Heart left ventricle (tissue), 16 donors: Measurements from ENCODE around the gene CDH23. TPM values are rescaled to one million over a fixed set of nuclear protein-coding genes. Genes with fewer than 3 reads are reported as not detected.

ENCODE experiments used
- ATAC-seq, 4 donors: fragments of 200-7000 bp; cut with Tn5 transposase; one replicate each; pipeline ENCODE4 v1.9.1; 2020 to 2022; ENCODE audit warnings: moderate library complexity in 4 of 4, mild to moderate bottlenecking in 3 of 4, moderate number of reproducible peaks in 1 of 4
- DNase-seq, 5 donors: peaks; one replicate each; pipeline ENCODE4 v3.0.0-alpha.2; 2020
- H3K27ac ChIP-seq, 12 donors: fragments of 200-600 bp; sonication (generic) in 4 of 12; one replicate each; pipeline versions ENCODE4 v1.5.0 to v1.8.0; 2016 to 2022; ENCODE audit warnings: mild to moderate bottlenecking in 2 of 12
- H3K27me3 ChIP-seq, 9 donors: fragments of 200-600 bp; sonication (generic) in 2 of 9; one replicate each; pipeline versions ENCODE4 v1.5.1 to v1.8.0; 2016 to 2022; ENCODE audit warnings: mild to moderate bottlenecking in 3 of 9
- H3K36me3 ChIP-seq, 9 donors: fragments of 200-600 bp; sonication (generic) in 2 of 9; one replicate each; pipeline versions ENCODE4 v1.5.0 to v1.8.0; 2018 to 2022; ENCODE audit warnings: mild to moderate bottlenecking in 2 of 9
- H3K4me1 ChIP-seq, 12 donors: fragments of 200-600 bp; sonication (generic) in 4 of 12; one replicate each; pipeline versions ENCODE4 v1.5.0 to v1.8.0; 2016 to 2022; ENCODE audit warnings: mild to moderate bottlenecking in 3 of 12
- H3K4me3 ChIP-seq, 12 donors: fragments of 200-600 bp; sonication (generic) in 4 of 12; one replicate each; pipeline versions ENCODE4 v1.5.0 to v1.8.0; 2017 to 2022; ENCODE audit warnings: mild to moderate bottlenecking in 9 of 12, moderate library complexity in 4 of 12
- H3K9me3 ChIP-seq, 12 donors: fragments of 200-600 bp; sonication (generic) in 4 of 12; one replicate each; pipeline versions ENCODE4 v1.5.0 to v1.8.0; 2016 to 2022; ENCODE audit warnings: mild to moderate bottlenecking in 1 of 12
- CTCF ChIP-seq, 12 donors: fragments of 200-600 bp; sonication (generic) in 4 of 12; IDR thresholded peaks; one replicate each; pipeline versions ENCODE4 v1.5.0 to v1.8.0; 2018 to 2022; ENCODE audit warnings: antibody characterized with exemption in 12 of 12, mild to moderate bottlenecking in 5 of 12
- POLR2A ChIP-seq, 2 donors: fragments of 450-650 bp; IDR thresholded peaks; one replicate each; pipeline ENCODE4 v1.6.1; 2017; ENCODE audit warnings: antibody characterized with exemption in 2 of 2, mild to moderate bottlenecking in 2 of 2, moderate library complexity in 2 of 2
- WGBS, 4 donors: extraction: QIAGEN DNeasy Blood & Tissue Kit in 2 of 4; methylation state at CpG; one replicate each; pipeline versions ENCODE4 v1.1.5 to v1.1.7; 2013 to 2018; 5-methylcytosine and 5-hydroxymethylcytosine counted together
- intact Hi-C, 10 donors: fragments of 100-400 bp; cut with DNase I; formaldehyde crosslinking; loops; one replicate each; pipeline versions ENCODE4 v1.11.1 to v1.14.2; 2022
- polyA plus RNA-seq, 2 donors: library from polyadenylated mRNA; stranded (reverse); fragments of 200-250 nt; gene quantifications; one replicate each; pipeline ENCODE4 v1.2.3, GENCODE V29; 2013
- total RNA-seq, 9 donors: library from RNA; depleted of rRNA in 2 of 9; stranded (reverse); fragments of >200 nt in 2 of 9; fragmentation: NEBNext Ultra II Directional in 3 of 9; extraction: Animal tissue kit (Norgen Biotek cat#: 25700) in 3 of 9; gene quantifications; one replicate each; pipeline versions ENCODE4 v1.1.0 to v1.2.4, GENCODE V29; 2016 to 2023
- donor health status: ischemic (EF 13 %, LVEDD 7.1; RV severe dilation, severe dysfunction).
- donor health status: healthy with polysubstance abuse.
- donor health status: DM: no; HTN: yes; CAD: no.
- donor health status: DM: no; HTN: no; CAD: no.
- donor health status: ischemic (EF 25% LVEDD 6.9; RV normal size, moderate dysfunction).
- donor health status: ischemic (EF 25% LVEDD 5.7; RV mildly dilated, moderate dysfunction).
- donor health status: healthy.
- donor health status: DM: yes; HTN: yes; CAD: no.
- donor health status: ischemic (EF 35%, LVEDD 5.7; RV mildly dilated, moderate dysfunction).
- donor health status: nonischemic (EF 11% LVEDD 7.7; RV severe dilation, severe dysfunction).
- donor health status: DM: yes; HTN: yes; CAD: no.
- donor health status: PGD.
- donor health status: ischemic (EF 29% LVEDD 5.4; RV normal size, mild dysfunction).
- donor health status: nonischemic (EF 23%, LVEDD 6.1; RV moderate dilation, normal function).

The CDH23 gene
- total and polyA plus RNA-seq, 11 donors, result 1.2 to 8.6 (median 3.9) TPM

- ATAC-seq (no peak), DNase-seq (no peak)
- Histone ChIP-seq H3K4me3 (no peak overlapping the region), H3K9me3 (no peaks in the 10 kb centered on the region), H3K27ac (no peak overlapping the region), H3K4me1 (peaks cover 0 to 29% (median 14%) of the 10 kb centered on the region in 12 donors), H3K27me3 (no peaks in the 10 kb centered on the region), H3K36me3 (no peaks in the 10 kb centered on the region)
- TF ChIP-seq POLR2A (IDR thresholded peaks at IDR 0.05) (no peak), CTCF (IDR thresholded peaks at IDR 0.05) (no peak)
- 94 to 100% (median 94%) methylated on average over 3 of the region's 3 CpGs for WGBS, 4 donors
- intact Hi-C loops, result no loop called here
These were observed 199.4 kb downstream of the CDH23 start for GRCh38 chr10:71596127-71596526.

GRCh38 chr10:71596759-71597158, 200.0 kb downstream of the CDH23 start:
- intact Hi-C loops, result no loop called here
- H3K9me3 ChIP-seq, result no peaks in the 10 kb centered on the region
- peaks cover 0 to 29% (median 14%) of the 10 kb centered on the region in 12 donors for H3K4me1 ChIP-seq
- TF ChIP-seq CTCF (IDR thresholded peaks at IDR 0.05), result no peak
- TF ChIP-seq POLR2A (IDR thresholded peaks at IDR 0.05), result no peak
- H3K27ac ChIP-seq, result no peak overlapping the region
- H3K36me3 ChIP-seq, result no peaks in the 10 kb centered on the region
- no peaks in the 10 kb centered on the region for H3K27me3 ChIP-seq
- H3K4me3 ChIP-seq, result no peak overlapping the region
- DNase-seq (no peak), ATAC-seq (no peak)
- 91 to 97% (median 96%) methylated on average over 7 to 8 of the region's 8 CpGs for WGBS, 4 donors

GRCh38 chr10:71597821-71598498, 201.2 kb downstream of the CDH23 start:
- peak; percentile 56 to 74 (median 70) for ATAC-seq
- TF ChIP-seq POLR2A (IDR thresholded peaks at IDR 0.05), result no peak
- TF ChIP-seq CTCF (IDR thresholded peaks at IDR 0.05), result no peak

GRCh38 chr10:71598621-71599055, 201.9 kb downstream of the CDH23 start:
- no peaks in the 10 kb centered on the region for H3K27me3 ChIP-seq
- ATAC-seq (peak; percentile 75 to 89 (median 81)), DNase-seq (peak; percentile 72 to 90 (median 84))
- peak overlapping the region in 9 of 12 donors; percentile 29 to 95 (median 57) for H3K27ac ChIP-seq
- H3K9me3 ChIP-seq, result no peaks in the 10 kb centered on the region
- peaks cover 0 to 29% (median 14%) of the 10 kb centered on the region in 12 donors for H3K4me1 ChIP-seq
- no peaks in the 10 kb centered on the region for H3K36me3 ChIP-seq
- no peak for TF ChIP-seq POLR2A (IDR thresholded peaks at IDR 0.05)
- TF ChIP-seq CTCF (IDR thresholded peaks at IDR 0.05), result no peak
- no peak overlapping the region for H3K4me3 ChIP-seq
- 44 to 59% (median 48%) methylated on average over 9 to 10 of the region's 10 CpGs for WGBS, 4 donors
- intact Hi-C loops, result no loop called here

More at GRCh38 chr10:71597821-71598498, 201.2 kb downstream of the CDH23 start:
- H3K4me1 ChIP-seq, result peaks cover 0 to 29% (median 14%) of the 10 kb centered on the region in 12 donors
- 62 to 69% (median 66%) methylated on average over 9 to 12 of the region's 12 CpGs for WGBS, 4 donors
- peak overlapping the region in 9 of 12 donors; percentile 29 to 95 (median 57) for H3K27ac ChIP-seq
- H3K9me3 ChIP-seq, result no peaks in the 10 kb centered on the region
- H3K36me3 ChIP-seq, result no peaks in the 10 kb centered on the region
- DNase-seq, result peak in 3 of 5 donors; percentile 45 to 65 (median 49)
- H3K27me3 ChIP-seq, result no peaks in the 10 kb centered on the region
- no peak overlapping the region for H3K4me3 ChIP-seq
- intact Hi-C loops, result no loop called here
